Thyroid gland (tissue), 4 donors: ENCODE data around the gene CACNA1B.

ENCODE experiments used
- CTCF ChIP-seq, 6 experiments: fragments of 200-600 bp in 3 of 6; fragments of 450-650 bp in 3 of 6; sonication (generic) in 3 of 6; IDR thresholded peaks; one replicate each; pipeline ENCODE4 v1.5.1; 2016 to 2019; ENCODE audit warnings: antibody characterized with exemption in 6 of 6, mild to moderate bottlenecking in 2 of 6, inconsistent platforms in 1 of 6, moderate library complexity in 1 of 6
- POLR2A ChIP-seq, 2 donors: fragments of 450-650 bp; IDR thresholded peaks; one replicate each; pipeline ENCODE4 v1.6.1; 2017; ENCODE audit warnings: antibody characterized with exemption in 2 of 2, mild to moderate bottlenecking in 2 of 2, moderate library complexity in 1 of 2

GRCh38 chr9:138074516-138074915, 196.9 kb downstream of the CACNA1B start:
- no peak for TF ChIP-seq POLR2A (IDR thresholded peaks at IDR 0.05)
- TF ChIP-seq CTCF (IDR thresholded peaks at IDR 0.05) = no peak
